Peyer's patch (tissue), 4 donors: Measurements from ENCODE around the gene MYCN.
A peak's percentile ranks its signal among the peaks of the same experiment; 100 is the strongest.

Source experiments
- CTCF ChIP-seq, 6 experiments: fragments of 450-650 bp in 4 of 6; fragments of 200-600 bp in 2 of 6; sonication (generic) in 1 of 6; IDR thresholded peaks; one replicate each; pipeline ENCODE4 v1.5.1; 2017 to 2019; ENCODE audit warnings: antibody characterized with exemption in 6 of 6, mild to moderate bottlenecking in 3 of 6, moderate library complexity in 1 of 6
- POLR2A ChIP-seq, 2 donors: fragments of 450-650 bp; IDR thresholded peaks; one replicate each; pipeline ENCODE4 v1.5.1; 2017; ENCODE audit warnings: antibody characterized with exemption in 2 of 2, mild to moderate bottlenecking in 2 of 2, moderate library complexity in 2 of 2

GRCh38 chr2:15939854-15940660 is at the start of gene MYCN:
- no peak for TF ChIP-seq POLR2A (IDR thresholded peaks at IDR 0.05)
- peak in 3 of 6 experiments; percentile 54 to 79 (median 69) for TF ChIP-seq CTCF (IDR thresholded peaks at IDR 0.05)
